GM06990 (cell line): ENCODE measurements around the gene KANK4.
"Not testable (repeated sequence)": the region's sequence is repeated elsewhere in the genome, so short reads cannot be mapped to it uniquely, and the experiment has no call there.

Source experiments
- DNase-seq: peaks from one replicate; pipeline ENCODE4 v3.0.0-alpha.2; 2011; ENCODE audit not compliant: insufficient read length; ENCODE audit errors: extremely low read depth
- H3K27me3 ChIP-seq: replicated peaks from 2 replicates; pipeline ENCODE4 v1.6.0; 2011; ENCODE audit warnings: low read length; ENCODE audit not compliant: control insufficient read depth, insufficient read depth
- H3K36me3 ChIP-seq: 2 replicates; pipeline ENCODE4 v1.5.1; 2011; ENCODE audit warnings: low read length; ENCODE audit not compliant: control insufficient read depth, insufficient read depth
- H3K4me3 ChIP-seq: replicated peaks from 2 replicates; pipeline ENCODE4 v1.5.1; 2011; ENCODE audit warnings: low read depth, mild to moderate bottlenecking, control low read depth, low read length
- TF ChIP-seq, protein P1 (sequence below): IDR thresholded peaks from 2 replicates; pipeline ENCODE4 v1.5.1; 2011; ENCODE audit warnings: low read length, control low read depth, mild to moderate bottlenecking, inconsistent platforms; ENCODE audit not compliant: insufficient read depth, poor library complexity, severe bottlenecking

The KANK4 gene

DNA sequence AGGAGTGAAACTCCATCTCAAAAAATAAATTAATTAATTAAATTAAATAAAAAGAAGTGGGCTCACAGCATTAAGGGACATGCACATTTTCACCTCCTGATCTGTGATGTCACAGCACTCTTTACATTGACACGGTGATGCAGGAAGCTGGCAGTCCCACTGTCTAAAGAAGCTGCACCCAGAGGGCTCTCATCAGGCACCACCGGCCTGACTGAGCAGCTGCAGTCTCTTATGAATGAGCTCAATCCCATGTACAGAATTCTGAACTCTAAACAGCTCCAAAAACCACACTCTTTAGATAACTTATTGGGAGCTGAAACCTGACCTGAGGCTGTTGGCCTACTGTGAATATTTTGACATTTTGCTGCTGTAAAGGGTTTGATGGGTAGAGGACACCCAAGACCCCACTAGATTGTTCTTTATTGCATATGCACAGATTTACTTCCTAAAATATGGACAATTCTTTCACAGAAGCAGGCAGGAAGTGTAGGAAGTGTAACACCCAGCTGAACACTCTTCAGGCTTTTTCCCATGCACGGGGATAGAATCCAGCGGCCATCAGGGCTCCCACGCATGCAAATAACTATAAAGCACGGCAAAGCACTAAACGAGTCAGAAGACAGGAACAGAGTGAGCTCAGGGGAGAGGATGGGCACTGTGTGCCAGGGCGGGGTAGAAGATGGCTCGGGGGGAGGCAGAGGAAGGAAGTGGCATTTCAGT, 78.4 kb downstream of the KANK4 start:
- TF ChIP-seq, protein P1, sequence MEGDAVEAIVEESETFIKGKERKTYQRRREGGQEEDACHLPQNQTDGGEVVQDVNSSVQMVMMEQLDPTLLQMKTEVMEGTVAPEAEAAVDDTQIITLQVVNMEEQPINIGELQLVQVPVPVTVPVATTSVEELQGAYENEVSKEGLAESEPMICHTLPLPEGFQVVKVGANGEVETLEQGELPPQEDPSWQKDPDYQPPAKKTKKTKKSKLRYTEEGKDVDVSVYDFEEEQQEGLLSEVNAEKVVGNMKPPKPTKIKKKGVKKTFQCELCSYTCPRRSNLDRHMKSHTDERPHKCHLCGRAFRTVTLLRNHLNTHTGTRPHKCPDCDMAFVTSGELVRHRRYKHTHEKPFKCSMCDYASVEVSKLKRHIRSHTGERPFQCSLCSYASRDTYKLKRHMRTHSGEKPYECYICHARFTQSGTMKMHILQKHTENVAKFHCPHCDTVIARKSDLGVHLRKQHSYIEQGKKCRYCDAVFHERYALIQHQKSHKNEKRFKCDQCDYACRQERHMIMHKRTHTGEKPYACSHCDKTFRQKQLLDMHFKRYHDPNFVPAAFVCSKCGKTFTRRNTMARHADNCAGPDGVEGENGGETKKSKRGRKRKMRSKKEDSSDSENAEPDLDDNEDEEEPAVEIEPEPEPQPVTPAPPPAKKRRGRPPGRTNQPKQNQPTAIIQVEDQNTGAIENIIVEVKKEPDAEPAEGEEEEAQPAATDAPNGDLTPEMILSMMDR = no peak
- no peak for DNase-seq
- Histone ChIP-seq H3K36me3 (no peaks in the 10 kb centered on the region), H3K4me3 (no peak overlapping the region), H3K27me3 (no peaks in the 10 kb centered on the region)

DNA sequence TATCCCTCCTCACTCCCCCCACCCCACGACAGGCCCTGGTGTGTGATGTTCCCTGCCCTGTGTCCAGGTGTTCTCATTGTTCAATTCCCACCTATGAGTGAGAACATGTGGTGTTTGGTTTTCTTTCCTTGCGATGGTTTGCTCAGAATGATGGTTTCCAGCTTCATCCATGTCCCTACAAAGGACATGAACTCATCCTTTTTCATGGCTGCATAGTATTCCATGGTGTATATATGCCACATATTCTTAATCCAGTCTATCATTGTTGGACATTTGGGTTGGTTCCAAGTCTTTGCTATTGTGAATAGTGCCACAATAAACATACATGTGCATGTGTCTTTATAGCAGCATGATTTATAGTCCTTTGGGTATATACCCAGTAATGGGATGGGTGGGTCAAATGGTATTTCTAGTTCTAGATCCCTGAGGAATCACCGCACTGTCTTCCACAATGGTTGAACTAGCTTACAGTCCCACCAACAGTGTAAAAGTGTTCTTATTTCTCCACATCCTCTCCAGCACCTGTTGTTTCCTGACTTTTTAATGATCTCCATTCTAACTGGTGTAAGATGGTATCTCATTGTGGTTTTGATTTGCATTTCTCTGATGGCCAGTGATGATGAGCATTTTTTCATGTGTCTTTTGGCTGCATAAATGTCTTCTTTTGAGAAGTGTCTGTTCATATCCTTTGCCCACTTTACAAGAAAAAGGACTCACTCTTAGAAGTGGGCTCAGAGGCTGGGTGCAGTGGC, 79.4 kb downstream of the KANK4 start:
- H3K36me3 ChIP-seq, H3K4me3 ChIP-seq, DNase-seq, H3K27me3 ChIP-seq: not testable (repeated sequence)

DNA sequence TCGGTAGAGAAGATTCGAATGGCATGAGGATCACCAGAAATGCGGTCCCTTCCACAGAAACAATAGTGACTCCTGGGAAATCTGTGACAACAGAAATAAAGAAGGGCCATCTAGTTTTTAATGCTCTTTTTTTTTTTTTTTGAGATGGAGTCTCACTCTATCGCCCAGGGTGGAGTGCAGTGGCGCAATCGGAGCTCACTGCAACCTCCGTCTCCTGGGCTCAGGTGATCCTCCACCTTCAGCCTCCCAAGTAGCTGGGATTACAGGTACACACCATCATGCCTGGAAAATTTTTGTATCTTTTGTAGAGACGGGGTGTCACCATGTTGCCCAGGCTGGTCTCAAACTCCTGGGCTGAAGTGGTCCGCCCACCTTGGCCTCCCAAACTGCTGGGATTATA, 80.7 kb downstream of the KANK4 start:
- Histone ChIP-seq H3K27me3 (no peaks in the 10 kb centered on the region), H3K36me3 (no peaks in the 10 kb centered on the region), H3K4me3 (no peak overlapping the region)
- TF ChIP-seq, protein P1 = no peak
- no peak for DNase-seq

DNA sequence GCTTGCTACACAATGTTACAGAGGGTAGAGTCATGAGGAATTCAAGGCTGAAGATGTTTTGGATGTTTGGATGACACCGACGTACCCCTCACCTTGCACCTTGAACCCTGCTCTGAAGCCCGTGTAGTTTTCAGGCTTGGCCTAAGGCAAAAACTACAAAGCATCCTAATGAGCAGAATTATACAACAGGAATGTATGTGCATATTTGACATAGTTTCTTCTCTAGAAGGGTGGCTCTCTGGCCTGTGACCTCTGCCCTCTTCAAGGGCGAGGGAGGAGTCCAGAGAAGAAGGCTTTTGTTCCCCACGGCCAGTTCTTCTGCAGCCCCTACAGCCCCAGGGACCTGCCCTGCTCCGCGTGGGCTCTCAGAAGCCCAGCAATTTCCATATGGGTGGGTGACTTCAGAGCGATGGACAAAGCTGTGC, 81.3 kb downstream of the KANK4 start:
- Histone ChIP-seq H3K4me3 (no peak overlapping the region), H3K27me3 (no peaks in the 10 kb centered on the region), H3K36me3 (no peaks in the 10 kb centered on the region)
- TF ChIP-seq, protein P1 = no peak
- DNase-seq = no peak

DNA sequence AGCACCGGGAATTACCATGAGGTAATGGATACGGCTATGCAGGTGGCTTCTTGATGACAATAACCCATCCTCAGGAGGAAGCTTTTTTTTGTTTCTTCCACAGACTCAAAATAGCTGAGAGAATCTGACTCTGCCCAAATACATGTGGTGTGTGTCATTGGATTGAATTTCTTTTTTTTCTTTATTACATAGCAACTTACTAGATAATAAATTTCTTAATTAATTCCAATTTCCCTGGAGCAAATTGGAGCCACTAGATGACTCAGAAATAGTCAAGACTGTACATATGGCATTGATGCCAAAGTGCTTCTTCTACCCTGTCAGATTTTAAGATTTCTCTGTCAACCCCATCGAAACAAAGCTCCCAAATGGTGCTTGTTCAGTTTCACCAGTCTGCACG, 81.9 kb downstream of the KANK4 start:
- no peaks in the 10 kb centered on the region for H3K36me3 ChIP-seq
- H3K4me3 ChIP-seq = no peak overlapping the region
- no peaks in the 10 kb centered on the region for H3K27me3 ChIP-seq
- DNase-seq = no peak
- TF ChIP-seq, protein P1 = no peak

DNA sequence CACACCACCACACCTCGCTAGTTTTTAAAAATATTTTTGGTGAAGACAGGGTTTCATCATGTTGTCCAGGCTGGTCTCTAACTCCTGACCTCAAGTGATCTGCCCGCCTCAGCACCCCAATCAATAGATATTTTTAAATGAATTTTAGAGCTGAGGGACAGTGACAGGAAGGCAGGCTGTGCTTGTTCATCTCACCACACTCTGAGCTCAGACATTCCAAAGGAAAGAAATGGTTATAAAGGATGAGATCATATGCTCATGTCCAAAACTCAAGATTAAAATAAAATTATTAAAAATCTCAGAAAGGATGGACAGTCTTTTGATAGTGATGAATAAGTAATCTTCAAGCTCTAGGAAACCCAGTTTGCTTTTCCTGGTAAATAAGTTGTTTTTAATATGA, 83.7 kb downstream of the KANK4 start:
- H3K4me3 ChIP-seq = no peak overlapping the region
- H3K27me3 ChIP-seq = no peaks in the 10 kb centered on the region
- DNase-seq = no peak
- TF ChIP-seq, protein P1 = no peak
- H3K36me3 ChIP-seq = no peaks in the 10 kb centered on the region
